Measurements from ENCODE around the gene TTN.

DNA sequence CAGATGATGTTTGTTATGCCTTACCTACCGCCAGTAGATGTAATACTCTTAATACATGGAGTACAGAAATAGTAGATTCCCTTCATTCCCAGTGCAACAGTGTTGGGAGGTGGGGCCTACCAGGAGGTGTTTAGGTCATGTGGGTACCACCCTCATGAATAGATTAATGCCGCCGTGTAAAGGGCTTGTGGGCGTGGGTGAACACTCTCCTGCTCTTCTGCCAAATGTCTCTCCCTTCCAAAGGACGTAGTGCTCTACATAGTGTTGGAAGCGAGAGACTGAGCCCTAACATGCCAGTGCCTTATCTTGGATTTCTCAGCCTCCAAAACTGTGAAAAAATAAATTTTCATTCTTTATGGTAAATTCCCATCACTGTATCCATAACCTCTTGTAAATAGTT, 296.8 kb downstream of the TTN start:
- TF ChIP-seq POLR2A (IDR thresholded peaks at IDR 0.05) (no peak), POLR2AphosphoS5 (IDR thresholded peaks at IDR 0.05; ENCODE audit: insufficient read depth in 1 of 2, low read depth in 1 of 2) (no peak)
- TF ChIP-seq, protein P1, sequence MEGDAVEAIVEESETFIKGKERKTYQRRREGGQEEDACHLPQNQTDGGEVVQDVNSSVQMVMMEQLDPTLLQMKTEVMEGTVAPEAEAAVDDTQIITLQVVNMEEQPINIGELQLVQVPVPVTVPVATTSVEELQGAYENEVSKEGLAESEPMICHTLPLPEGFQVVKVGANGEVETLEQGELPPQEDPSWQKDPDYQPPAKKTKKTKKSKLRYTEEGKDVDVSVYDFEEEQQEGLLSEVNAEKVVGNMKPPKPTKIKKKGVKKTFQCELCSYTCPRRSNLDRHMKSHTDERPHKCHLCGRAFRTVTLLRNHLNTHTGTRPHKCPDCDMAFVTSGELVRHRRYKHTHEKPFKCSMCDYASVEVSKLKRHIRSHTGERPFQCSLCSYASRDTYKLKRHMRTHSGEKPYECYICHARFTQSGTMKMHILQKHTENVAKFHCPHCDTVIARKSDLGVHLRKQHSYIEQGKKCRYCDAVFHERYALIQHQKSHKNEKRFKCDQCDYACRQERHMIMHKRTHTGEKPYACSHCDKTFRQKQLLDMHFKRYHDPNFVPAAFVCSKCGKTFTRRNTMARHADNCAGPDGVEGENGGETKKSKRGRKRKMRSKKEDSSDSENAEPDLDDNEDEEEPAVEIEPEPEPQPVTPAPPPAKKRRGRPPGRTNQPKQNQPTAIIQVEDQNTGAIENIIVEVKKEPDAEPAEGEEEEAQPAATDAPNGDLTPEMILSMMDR (IDR thresholded peaks at IDR 0.05), result no peak

Data from vagina (tissue), 2 donors.